ENCODE results near the gene CD37.
A peak's percentile ranks its signal among the peaks of the same experiment; 100 is the strongest.
"Not testable (repeated sequence)": the region's sequence is repeated elsewhere in the genome, so short reads cannot be mapped to it uniquely, and the experiment has no call there.

The CD37 gene

GRCh38 chr19:49335071-49335783 is at the start of gene CD37:
CD37 (plus strand) TSS chr19:49335406; CDS start chr19:49335541, 135 bp downstream.
- DNase-seq, result no peak

GRCh38 chr19:49287141-49287770 is 48.0 kb upstream of the CD37 start:
- DNase-seq, result no peak

- not testable (repeated sequence) for DNase-seq
These were observed 47.0 kb upstream of the CD37 start for GRCh38 chr19:49288205-49288604.

- not testable (repeated sequence) for DNase-seq
These were observed 45.9 kb upstream of the CD37 start for GRCh38 chr19:49289286-49289685.

- DNase-seq, result no peak
These were observed 44.7 kb upstream of the CD37 start for GRCh38 chr19:49290517-49290916.

- no peak for DNase-seq
These were observed 40.8 kb upstream of the CD37 start for GRCh38 chr19:49294401-49294800.

- DNase-seq, result no peak
These were observed 39.9 kb upstream of the CD37 start for GRCh38 chr19:49295208-49295880.

- no peak for DNase-seq
These were observed 37.8 kb upstream of the CD37 start for GRCh38 chr19:49297403-49297802.

- not testable (repeated sequence) for DNase-seq
These were observed 36.6 kb upstream of the CD37 start for GRCh38 chr19:49298653-49299052.

GRCh38 chr19:49301165-49301865 is 33.9 kb upstream of the CD37 start:
- peak; percentile 38 for DNase-seq

- DNase-seq, result no peak
These were observed 33.3 kb upstream of the CD37 start for GRCh38 chr19:49301866-49302252.

GRCh38 chr19:49306734-49307133 is 28.5 kb upstream of the CD37 start:
- DNase-seq, result not testable (repeated sequence)

GRCh38 chr19:49309087-49309486 is 26.1 kb upstream of the CD37 start:
- no peak for DNase-seq

GRCh38 chr19:49315111-49315510 is 20.1 kb upstream of the CD37 start:
- no peak for DNase-seq

- no peak for DNase-seq
These were observed 18.9 kb upstream of the CD37 start for GRCh38 chr19:49316284-49316683.

GRCh38 chr19:49318296-49318695 is 16.9 kb upstream of the CD37 start:
- DNase-seq, result no peak

- DNase-seq, result no peak
These were observed 10.2 kb upstream of the CD37 start, which contains the start of gene SLC6A16 for GRCh38 chr19:49324801-49325576. SLC6A16 (minus strand) TSS chr19:49325191; CDS start chr19:49311347, 13,844 bp downstream.

- not testable (repeated sequence) for DNase-seq
These were observed 9.4 kb upstream of the CD37 start for GRCh38 chr19:49325756-49326155.

GRCh38 chr19:49326165-49326704 is 9.0 kb upstream of the CD37 start:
- no peak for DNase-seq

- no peak for DNase-seq
These were observed 7.2 kb upstream of the CD37 start for GRCh38 chr19:49327878-49328544.

GRCh38 chr19:49328741-49329140 is 6.5 kb upstream of the CD37 start:
- no peak for DNase-seq

GRCh38 chr19:49331187-49331586 is 4.0 kb upstream of the CD37 start:
- DNase-seq, result not testable (repeated sequence)

All from NCI-H146 (cell line).